Smooth muscle cell (in vitro differentiated cells): ENCODE results near the gene RAD51B. TPM values are rescaled to one million over a fixed set of nuclear protein-coding genes. Genes with fewer than 3 reads are reported as not detected.
"Not testable (repeated sequence)": the region's sequence is repeated elsewhere in the genome, so short reads cannot be mapped to it uniquely, and the experiment has no call there.

Experiments used
- DNase-seq: peaks from one replicate; lab custom pipeline; 2025; ENCODE audit not compliant: unreplicated experiment; lab: John Stamatoyannopoulos, UW
- H2AFZ ChIP-seq: fragments of 200-600 bp; sonication (generic); 2 replicates; pipeline ENCODE4 v1.6.0; 2016; ENCODE audit warnings: antibody characterized with exemption, low read depth, mild to moderate bottlenecking
- H3F3A ChIP-seq: fragments of 200-600 bp; sonication (generic); 2 replicates; pipeline ENCODE4 v1.6.0; 2017; ENCODE audit warnings: antibody characterized with exemption, low read depth
- H3K27ac ChIP-seq: fragments of 200-600 bp; sonication (generic); 2 replicates; pipeline ENCODE4 v1.5.1; 2016; ENCODE audit warnings: low read depth, mild to moderate bottlenecking
- H3K27me3 ChIP-seq: fragments of 200-600 bp; sonication (generic); 2 replicates; pipeline ENCODE4 v1.6.1; 2016; ENCODE audit warnings: low read depth, mild to moderate bottlenecking
- H3K36me3 ChIP-seq: fragments of 200-600 bp; sonication (generic); 2 replicates; pipeline ENCODE4 v1.5.1; 2016; ENCODE audit warnings: low read depth
- H3K4me1 ChIP-seq: fragments of 200-600 bp; sonication (generic); 2 replicates; pipeline ENCODE4 v1.5.1; 2016; ENCODE audit warnings: low read depth
- H3K4me2 ChIP-seq: fragments of 200-600 bp; sonication (generic); 2 replicates; pipeline ENCODE4 v1.6.0; 2016; ENCODE audit warnings: mild to moderate bottlenecking
- H3K4me3 ChIP-seq: fragments of 200-600 bp; sonication (generic); 2 replicates; pipeline ENCODE4 v1.5.1; 2016; ENCODE audit warnings: mild to moderate bottlenecking
- H3K79me2 ChIP-seq: fragments of 200-600 bp; sonication (generic); 2 replicates; pipeline ENCODE4 v1.6.0; 2016; ENCODE audit warnings: low read depth, mild to moderate bottlenecking
- H3K9ac ChIP-seq: fragments of 200-600 bp; sonication (generic); 2 replicates; pipeline ENCODE4 v1.6.0; 2016; ENCODE audit warnings: low read depth
- H3K9me3 ChIP-seq: fragments of 200-600 bp; sonication (generic); replicated peaks from 2 replicates; pipeline ENCODE4 v1.5.1; 2016; ENCODE audit warnings: low read depth
- H4K20me1 ChIP-seq: fragments of 200-600 bp; sonication (generic); 2 replicates; pipeline ENCODE4 v1.6.0; 2016; ENCODE audit warnings: low read depth
- WGBS: methylation state at CpG from one replicate; pipeline ENCODE4 v1.1.7; 2016; ENCODE audit warnings: low lambda C conversion rate; 5-methylcytosine and 5-hydroxymethylcytosine counted together
- polyA plus RNA-seq: library from polyadenylated mRNA; unstranded; fragments of >200 nt; fragmentation: Nextera tagmentation; extraction: Ambion mirVana; gene quantifications from 2 replicates; pipeline ENCODE4 v1.2.1, GENCODE V29; 2016
- total RNA-seq: library from RNA; depleted of rRNA; stranded (reverse); fragments of >200 nt; gene quantifications from 2 replicates; pipeline ENCODE4 v1.2.3, GENCODE V29; 2014
- TF ChIP-seq, protein P1 (sequence below): fragments of 200-600 bp; sonication (generic); IDR thresholded peaks from 2 replicates; pipeline ENCODE4 v1.5.1; 2017; ENCODE audit warnings: borderline replicate concordance, mild to moderate bottlenecking, antibody characterized with exemption; ENCODE audit not compliant: insufficient read depth, poor library complexity, severe bottlenecking

RAD51B gene
- total and polyA plus RNA-seq, 2 experiments from 2014 or later: 4.6 to 5.3 TPM

- DNase-seq: no peak
- H3F3A ChIP-seq: no peaks in the 10 kb centered on the region
- H3K4me1 ChIP-seq: peaks cover 1% of the 10 kb centered on the region
- H3K9ac ChIP-seq: no peak overlapping the region
- no peaks in the 10 kb centered on the region for H4K20me1 ChIP-seq
- H3K79me2 ChIP-seq: no peaks in the 10 kb centered on the region
- TF ChIP-seq, protein P1, sequence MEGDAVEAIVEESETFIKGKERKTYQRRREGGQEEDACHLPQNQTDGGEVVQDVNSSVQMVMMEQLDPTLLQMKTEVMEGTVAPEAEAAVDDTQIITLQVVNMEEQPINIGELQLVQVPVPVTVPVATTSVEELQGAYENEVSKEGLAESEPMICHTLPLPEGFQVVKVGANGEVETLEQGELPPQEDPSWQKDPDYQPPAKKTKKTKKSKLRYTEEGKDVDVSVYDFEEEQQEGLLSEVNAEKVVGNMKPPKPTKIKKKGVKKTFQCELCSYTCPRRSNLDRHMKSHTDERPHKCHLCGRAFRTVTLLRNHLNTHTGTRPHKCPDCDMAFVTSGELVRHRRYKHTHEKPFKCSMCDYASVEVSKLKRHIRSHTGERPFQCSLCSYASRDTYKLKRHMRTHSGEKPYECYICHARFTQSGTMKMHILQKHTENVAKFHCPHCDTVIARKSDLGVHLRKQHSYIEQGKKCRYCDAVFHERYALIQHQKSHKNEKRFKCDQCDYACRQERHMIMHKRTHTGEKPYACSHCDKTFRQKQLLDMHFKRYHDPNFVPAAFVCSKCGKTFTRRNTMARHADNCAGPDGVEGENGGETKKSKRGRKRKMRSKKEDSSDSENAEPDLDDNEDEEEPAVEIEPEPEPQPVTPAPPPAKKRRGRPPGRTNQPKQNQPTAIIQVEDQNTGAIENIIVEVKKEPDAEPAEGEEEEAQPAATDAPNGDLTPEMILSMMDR: no peak
- no peaks in the 10 kb centered on the region for H3K9me3 ChIP-seq
- WGBS: 93% methylated on average over 1 of the region's 1 CpG
- no peak overlapping the region for H2AFZ ChIP-seq
- no peak overlapping the region for H3K4me3 ChIP-seq
- no peaks in the 10 kb centered on the region for H3K27me3 ChIP-seq
- H3K36me3 ChIP-seq: no peaks in the 10 kb centered on the region
- no peak overlapping the region for H3K4me2 ChIP-seq
- no peak overlapping the region for H3K27ac ChIP-seq
Measured at GRCh38 chr14:68094752-68095151, 275.2 kb downstream of the RAD51B start.

GRCh38 chr14:68097727-68098126 lies 278.1 kb downstream of the RAD51B start:
- H4K20me1 ChIP-seq: no peaks in the 10 kb centered on the region
- WGBS: 91% methylated on average over 3 of the region's 3 CpGs
- H3K27ac ChIP-seq: no peak overlapping the region
- no peaks in the 10 kb centered on the region for H3K79me2 ChIP-seq
- H3K4me1 ChIP-seq: no peaks in the 10 kb centered on the region
- H3F3A ChIP-seq: peaks cover 2% of the 10 kb centered on the region
- H2AFZ ChIP-seq: no peak overlapping the region
- no peak overlapping the region for H3K9ac ChIP-seq
- no peaks in the 10 kb centered on the region for H3K36me3 ChIP-seq
- peaks cover 5% of the 10 kb centered on the region for H3K9me3 ChIP-seq
- no peaks in the 10 kb centered on the region for H3K27me3 ChIP-seq
- H3K4me3 ChIP-seq: no peak overlapping the region
- H3K4me2 ChIP-seq: no peak overlapping the region
- TF ChIP-seq, protein P1: no peak
- no peak for DNase-seq

- Histone ChIP-seq H3K9ac (no peak overlapping the region), H3K4me3 (no peak overlapping the region), H2AFZ (no peak overlapping the region), H3K27me3 (no peaks in the 10 kb centered on the region), H3K9me3 (peaks cover 5% of the 10 kb centered on the region), H4K20me1 (no peaks in the 10 kb centered on the region), H3K36me3 (no peaks in the 10 kb centered on the region), H3K79me2 (no peaks in the 10 kb centered on the region), H3K4me2 (no peak overlapping the region), H3K27ac (no peak overlapping the region), H3F3A (peaks cover 13% of the 10 kb centered on the region), H3K4me1 (peaks cover 7% of the 10 kb centered on the region)
- TF ChIP-seq, protein P1: no peak
- no peak for DNase-seq
- 92% methylated on average over 2 of the region's 2 CpGs for WGBS
Measured at GRCh38 chr14:68098834-68099233, 279.3 kb downstream of the RAD51B start.

- H3K36me3 ChIP-seq: no peaks in the 10 kb centered on the region
- H3K4me3 ChIP-seq: no peak overlapping the region
- TF ChIP-seq, protein P1: no peak
- H3K27ac ChIP-seq: no peak overlapping the region
- no peak overlapping the region for H2AFZ ChIP-seq
- DNase-seq: no peak
- 86% methylated on average over 5 of the region's 5 CpGs for WGBS
- no peaks in the 10 kb centered on the region for H3K27me3 ChIP-seq
- H3K79me2 ChIP-seq: no peaks in the 10 kb centered on the region
- no peak overlapping the region for H3K4me2 ChIP-seq
- no peak overlapping the region for H3K9ac ChIP-seq
- peaks cover 17% of the 10 kb centered on the region for H3F3A ChIP-seq
- peaks cover 5% of the 10 kb centered on the region for H3K9me3 ChIP-seq
- H4K20me1 ChIP-seq: no peaks in the 10 kb centered on the region
- H3K4me1 ChIP-seq: peaks cover 14% of the 10 kb centered on the region
Measured at GRCh38 chr14:68099495-68100045, 280.0 kb downstream of the RAD51B start.

DNA sequence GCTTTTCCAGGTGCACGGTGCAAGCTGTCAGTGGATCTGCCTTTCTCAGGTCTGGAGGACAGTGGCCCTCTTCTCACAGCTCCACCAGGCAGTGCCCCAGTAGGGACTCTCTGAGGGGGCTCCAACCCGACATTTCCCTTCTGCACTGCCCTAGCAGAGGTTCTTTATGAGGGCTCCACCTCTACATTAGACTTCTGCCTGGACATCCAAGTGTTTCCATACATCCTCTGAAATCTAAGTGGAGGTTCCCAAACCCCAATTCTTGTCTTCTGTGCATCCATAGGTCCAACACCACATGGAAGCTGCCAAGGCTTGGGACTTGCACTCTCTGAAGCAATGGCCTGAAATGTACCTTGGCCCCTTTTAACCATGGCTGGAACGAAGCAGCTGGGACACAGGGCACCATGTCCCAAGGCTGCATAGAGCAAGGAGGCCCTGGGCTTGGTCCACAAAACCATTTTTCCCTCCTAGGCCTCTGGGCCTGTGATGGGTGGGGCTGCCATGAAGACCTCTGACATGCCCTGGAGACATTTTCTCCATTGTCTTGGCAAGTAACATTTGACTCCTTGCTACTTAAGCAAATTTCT lies 282.2 kb downstream of the RAD51B start:
- H4K20me1 ChIP-seq, DNase-seq, H3K79me2 ChIP-seq, H3K4me2 ChIP-seq, H3K9me3 ChIP-seq, H2AFZ ChIP-seq, H3K27me3 ChIP-seq, H3K4me3 ChIP-seq, H3K27ac ChIP-seq, H3K36me3 ChIP-seq, H3K9ac ChIP-seq: not testable (repeated sequence)
- peaks cover 30% of the 10 kb centered on the region for H3F3A ChIP-seq
- peaks cover 36% of the 10 kb centered on the region for H3K4me1 ChIP-seq
- 100% methylated on average over 3 of the region's 3 CpGs for WGBS
